Activated T-cell treated with anti-CD3 and anti-CD28 coated beads, Interleukin-2, amount 50 U/mL, for 72 hours (primary cell): ENCODE data around the gene ERGIC1. TPM values are rescaled to one million over a fixed set of nuclear protein-coding genes. Genes with fewer than 3 reads are reported as not detected.

Source experiments
- ATAC-seq, 2 donors: fragments of 150-1000 bp; cut with Tn5 transposase; replicated peaks in 1 of 2; 2 replicates each; pipeline ENCODE4 v1.10.0; 2021; ENCODE audit warnings: moderate library complexity in 2 of 2, mild to moderate bottlenecking in 1 of 2
- DNase-seq, 2 donors: peaks; one replicate each; pipeline ENCODE4 v3.0.0; 2021 to 2022; ENCODE audit warnings: mixed read lengths in 1 of 2
- H3K27ac Mint-ChIP-seq: one replicate; pipeline ENCODE4 v1.8.0; 2022; ENCODE audit warnings: mild to moderate bottlenecking, moderate library complexity, mixed read lengths
- H3K27me3 Mint-ChIP-seq: one replicate; pipeline ENCODE4 v1.8.0; 2022; ENCODE audit warnings: low read depth, mixed read lengths
- H3K36me3 Mint-ChIP-seq, 2 donors: one replicate each; pipeline ENCODE4 v1.8.0; 2022; ENCODE audit warnings: mixed read lengths in 2 of 2, mild to moderate bottlenecking in 1 of 2; ENCODE audit not compliant: insufficient read depth in 2 of 2
- H3K4me1 Mint-ChIP-seq: one replicate; pipeline ENCODE4 v1.8.0; 2022; ENCODE audit warnings: low read depth, mixed read lengths
- H3K4me3 Mint-ChIP-seq, 2 donors: one replicate each; pipeline ENCODE4 v1.8.0; 2022; ENCODE audit warnings: mild to moderate bottlenecking in 2 of 2, mixed read lengths in 2 of 2, moderate library complexity in 2 of 2
- H3K9me3 Mint-ChIP-seq, 2 donors: one replicate each; pipeline ENCODE4 v1.8.0; 2022; ENCODE audit warnings: mixed read lengths in 2 of 2
- total RNA-seq, 2 donors: library from RNA; stranded (reverse); gene quantifications; one replicate each; pipeline ENCODE4 v1.2.3, GENCODE V29; 2022

Gene ERGIC1
- total RNA-seq, 2 donors from 2014 or later = 66.3 to 69.3 TPM

- ATAC-seq (peak in 1 of 2 donors; percentile 58), DNase-seq (no peak)
- Mint-ChIP-seq H3K36me3 (peaks cover 0 to 1% of the 10 kb centered on the region in 2 donors), H3K4me1 (peaks cover 6% of the 10 kb centered on the region), H3K9me3 (no peaks in the 10 kb centered on the region), H3K4me3 (no peak overlapping the region), H3K27me3 (no peaks in the 10 kb centered on the region), H3K27ac (no peak overlapping the region)
Measured at GRCh38 chr5:172906436-172906835, 72.4 kb downstream of the ERGIC1 start.

DNA sequence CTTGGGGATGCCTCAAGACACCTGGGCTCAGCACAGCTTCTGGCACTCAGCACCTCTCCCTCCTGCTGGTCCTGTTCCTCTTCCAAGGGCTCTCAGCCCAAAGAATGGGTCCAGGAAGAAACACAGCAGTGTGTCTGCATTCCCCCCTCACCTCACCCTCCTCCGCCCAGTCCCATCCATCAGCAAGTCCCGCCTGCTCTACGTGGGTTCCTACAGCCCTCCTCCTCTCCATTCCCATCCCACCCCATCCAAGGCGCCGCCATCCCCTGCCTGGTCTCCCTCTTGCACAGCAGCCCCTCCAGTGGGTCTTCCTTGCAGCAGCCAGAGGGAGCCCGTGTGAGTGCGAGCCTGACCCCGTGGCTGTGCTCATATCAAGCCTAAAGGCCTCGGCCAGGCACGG, 72.8 kb downstream of the ERGIC1 start:
- H3K36me3 Mint-ChIP-seq = peaks cover 0 to 1% of the 10 kb centered on the region in 2 donors
- no peak overlapping the region for H3K4me3 Mint-ChIP-seq
- H3K9me3 Mint-ChIP-seq = no peaks in the 10 kb centered on the region
- no peak for DNase-seq
- no peak overlapping the region for H3K27ac Mint-ChIP-seq
- H3K4me1 Mint-ChIP-seq = peaks cover 6% of the 10 kb centered on the region
- no peak for ATAC-seq
- H3K27me3 Mint-ChIP-seq = no peaks in the 10 kb centered on the region

DNA sequence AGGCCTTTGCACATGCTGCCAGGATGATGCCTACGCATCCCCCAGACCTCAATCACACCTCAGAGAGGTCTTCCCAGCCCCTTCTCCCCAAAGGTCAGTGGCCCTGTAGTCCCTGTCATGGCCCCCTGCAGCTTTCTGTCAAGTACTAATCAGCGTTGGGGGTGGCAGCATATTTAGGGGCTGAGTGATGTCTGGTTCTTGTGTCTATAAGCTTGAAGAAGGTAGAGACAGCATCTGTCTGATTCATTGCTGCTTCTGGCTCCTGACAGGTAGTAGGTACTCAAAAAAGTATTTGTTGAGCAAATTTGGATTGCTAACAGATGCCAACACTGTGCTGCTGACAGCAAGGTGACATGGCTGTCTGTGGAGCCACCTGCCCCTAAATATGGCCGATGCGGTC, 73.6 kb downstream of the ERGIC1 start:
- H3K36me3 Mint-ChIP-seq = peaks cover 0 to 1% of the 10 kb centered on the region in 2 donors
- ATAC-seq (no peak), DNase-seq (no peak)
- H3K4me3 Mint-ChIP-seq = no peak overlapping the region
- peaks cover 6% of the 10 kb centered on the region for H3K4me1 Mint-ChIP-seq
- H3K27me3 Mint-ChIP-seq = no peaks in the 10 kb centered on the region
- no peak overlapping the region for H3K27ac Mint-ChIP-seq
- no peaks in the 10 kb centered on the region for H3K9me3 Mint-ChIP-seq

DNA sequence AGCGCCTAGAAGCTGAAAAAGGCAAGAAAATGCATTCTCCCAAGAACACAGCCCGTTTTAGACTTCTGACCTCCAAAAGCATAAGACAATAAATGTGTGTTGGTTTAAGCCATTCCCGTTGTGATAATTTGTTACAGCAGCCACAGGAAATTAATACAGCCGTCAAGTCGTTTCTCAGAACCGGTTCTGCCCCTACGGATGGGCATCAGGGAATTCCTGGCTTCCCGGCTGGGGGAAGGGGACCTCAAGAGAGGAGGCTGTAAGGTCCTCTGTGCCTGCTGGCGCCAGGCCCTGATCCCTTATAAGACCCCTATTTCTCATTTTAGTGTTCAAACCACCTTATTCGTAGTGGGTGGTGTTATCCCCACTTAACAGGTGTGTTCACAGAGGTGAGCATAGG, 74.6 kb downstream of the ERGIC1 start:
- no peak for ATAC-seq
- no peaks in the 10 kb centered on the region for H3K9me3 Mint-ChIP-seq

GRCh38 chr5:172909931-172910502, 76.0 kb downstream of the ERGIC1 start:
- H3K27me3 Mint-ChIP-seq = no peaks in the 10 kb centered on the region
- DNase-seq (no peak), ATAC-seq (no peak)
- H3K4me1 Mint-ChIP-seq = peaks cover 6% of the 10 kb centered on the region
- H3K9me3 Mint-ChIP-seq = no peaks in the 10 kb centered on the region
- no peak overlapping the region for H3K27ac Mint-ChIP-seq
- peaks cover 0 to 1% of the 10 kb centered on the region in 2 donors for H3K36me3 Mint-ChIP-seq
- H3K4me3 Mint-ChIP-seq = no peak overlapping the region

More for the DNA sequence above, 74.6 kb downstream of the ERGIC1 start:
- DNase-seq = no peak
- Mint-ChIP-seq H3K27me3 (no peaks in the 10 kb centered on the region), H3K4me3 (no peak overlapping the region), H3K27ac (no peak overlapping the region), H3K36me3 (peaks cover 0 to 1% of the 10 kb centered on the region in 2 donors), H3K4me1 (peaks cover 6% of the 10 kb centered on the region)

GRCh38 chr5:172910828-172911627, 77.0 kb downstream of the ERGIC1 start:
- H3K9me3 Mint-ChIP-seq = no peaks in the 10 kb centered on the region
- peaks cover 0 to 1% of the 10 kb centered on the region in 2 donors for H3K36me3 Mint-ChIP-seq
- peak; percentile 47 to 59 for ATAC-seq
- H3K27me3 Mint-ChIP-seq = no peaks in the 10 kb centered on the region
- H3K4me1 Mint-ChIP-seq = peaks cover 6% of the 10 kb centered on the region
- no peak overlapping the region for H3K27ac Mint-ChIP-seq
- DNase-seq = peak; percentile 30 to 37
- no peak overlapping the region for H3K4me3 Mint-ChIP-seq

- H3K9me3 Mint-ChIP-seq = no peaks in the 10 kb centered on the region
- no peak overlapping the region for H3K27ac Mint-ChIP-seq
Measured at GRCh38 chr5:172911628-172911880, 77.5 kb downstream of the ERGIC1 start.

DNA sequence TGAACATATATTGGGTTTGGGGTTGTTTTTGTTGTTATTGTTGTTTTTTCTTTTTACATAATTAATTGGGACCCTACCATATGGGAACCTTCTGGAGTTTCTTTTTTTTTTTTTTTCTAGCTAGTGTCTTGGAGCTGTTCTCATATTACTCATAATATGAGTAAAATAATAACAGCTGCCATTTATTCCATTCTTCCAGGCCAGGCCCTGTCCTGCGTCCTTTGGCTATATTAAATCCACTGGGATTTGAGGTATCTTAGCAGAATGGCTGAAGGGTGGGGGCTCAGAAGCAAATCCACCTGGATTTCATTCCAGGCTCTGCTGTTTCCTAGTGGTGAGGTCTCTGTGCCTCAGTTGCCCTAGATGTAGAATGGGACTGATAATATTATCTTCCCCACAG, 77.9 kb downstream of the ERGIC1 start:
- Mint-ChIP-seq H3K4me1 (peaks cover under 1% of the 10 kb centered on the region), H3K9me3 (no peaks in the 10 kb centered on the region), H3K27ac (no peak overlapping the region), H3K27me3 (no peaks in the 10 kb centered on the region), H3K4me3 (no peak overlapping the region), H3K36me3 (peaks cover 0 to 2% of the 10 kb centered on the region in 2 donors)
- DNase-seq = no peak
- no peak for ATAC-seq

More at GRCh38 chr5:172911628-172911880, 77.5 kb downstream of the ERGIC1 start:
- no peak for ATAC-seq
- H3K27me3 Mint-ChIP-seq = no peaks in the 10 kb centered on the region
- DNase-seq = no peak
- no peak overlapping the region for H3K4me3 Mint-ChIP-seq
- H3K36me3 Mint-ChIP-seq = peaks cover 0 to 2% of the 10 kb centered on the region in 2 donors
- peaks cover under 1% of the 10 kb centered on the region for H3K4me1 Mint-ChIP-seq

DNA sequence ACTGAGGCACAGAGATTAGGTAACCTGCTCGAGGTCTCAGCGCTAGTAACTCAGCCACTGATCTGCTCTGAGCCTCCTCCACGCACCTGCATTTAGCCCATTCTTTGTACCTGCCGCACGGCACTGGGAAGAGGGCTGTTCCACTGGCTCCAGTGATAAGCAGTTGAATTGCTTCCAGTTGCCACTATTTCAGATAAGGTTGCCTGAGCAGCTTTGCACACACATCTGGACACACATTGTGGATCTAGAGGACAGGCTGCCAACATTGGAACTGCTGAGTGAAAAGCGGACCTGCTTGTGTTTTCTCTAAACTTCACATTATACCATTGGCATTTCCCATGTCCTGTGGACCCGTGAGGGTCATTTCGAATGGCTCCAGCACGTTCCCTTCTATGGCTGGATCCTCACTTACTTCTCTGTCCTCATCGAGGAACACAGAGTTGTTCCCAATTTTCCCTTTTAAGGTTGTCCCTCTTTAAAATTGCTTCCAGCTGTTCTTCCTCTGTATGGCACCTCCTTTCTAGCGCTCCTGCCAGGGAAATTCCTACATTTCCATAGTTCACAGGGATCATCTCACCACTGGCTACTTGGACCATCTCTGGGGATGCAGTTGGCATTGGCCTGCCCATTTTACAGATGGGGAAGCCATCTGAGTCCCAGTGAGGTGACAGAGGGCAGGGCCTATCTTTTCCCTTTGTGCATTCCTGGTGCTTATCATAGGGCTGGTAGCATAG, 79.2 kb downstream of the ERGIC1 start:
- Mint-ChIP-seq H3K27ac (no peak overlapping the region), H3K27me3 (no peaks in the 10 kb centered on the region), H3K36me3 (peaks cover 0 to 2% of the 10 kb centered on the region in 2 donors), H3K4me1 (peaks cover 4% of the 10 kb centered on the region), H3K4me3 (no peak overlapping the region), H3K9me3 (no peaks in the 10 kb centered on the region)
- ATAC-seq (no peak), DNase-seq (no peak)

DNA sequence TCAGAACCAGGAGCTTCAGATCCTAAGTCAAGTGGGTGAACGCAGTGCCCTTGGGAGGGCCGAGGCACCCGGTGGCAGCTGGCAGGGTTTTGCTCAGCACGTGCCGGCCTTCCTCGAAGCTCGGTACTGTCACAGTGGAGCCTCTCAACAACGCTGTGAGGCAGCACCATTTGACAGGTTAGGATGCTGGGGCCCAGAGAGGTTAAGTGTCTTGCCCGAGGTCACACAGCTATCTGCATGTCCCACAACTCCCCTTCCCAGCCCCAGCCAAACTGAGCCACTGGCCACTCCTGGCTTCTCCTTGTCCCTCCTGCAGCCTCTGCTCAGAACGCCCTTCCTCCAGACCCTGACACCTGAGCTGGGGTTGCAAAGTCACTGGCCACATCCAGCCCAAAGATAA, 81.5 kb downstream of the ERGIC1 start:
- DNase-seq (no peak), ATAC-seq (no peak)
- Mint-ChIP-seq H3K4me3 (no peak overlapping the region), H3K4me1 (peaks cover 9% of the 10 kb centered on the region), H3K9me3 (no peaks in the 10 kb centered on the region), H3K27ac (no peak overlapping the region), H3K27me3 (no peaks in the 10 kb centered on the region), H3K36me3 (peaks cover 0 to 1% of the 10 kb centered on the region in 2 donors)

GRCh38 chr5:172918421-172919371, 84.6 kb downstream of the ERGIC1 start:
- DNase-seq = peak in 1 of 2 donors; percentile 4

GRCh38 chr5:172919525-172920446, 85.7 kb downstream of the ERGIC1 start:
- Mint-ChIP-seq H3K4me3 (no peak overlapping the region), H3K36me3 (peaks cover 0 to 1% of the 10 kb centered on the region in 2 donors), H3K4me1 (peaks cover 9% of the 10 kb centered on the region), H3K27ac (no peak overlapping the region), H3K9me3 (no peaks in the 10 kb centered on the region), H3K27me3 (no peaks in the 10 kb centered on the region)
- ATAC-seq = no peak
- DNase-seq = no peak

More at GRCh38 chr5:172918421-172919371, 84.6 kb downstream of the ERGIC1 start:
- Mint-ChIP-seq H3K36me3 (peaks cover 0 to 1% of the 10 kb centered on the region in 2 donors), H3K27me3 (no peaks in the 10 kb centered on the region), H3K4me3 (peak overlapping the region; percentile 38 to 39), H3K4me1 (peaks cover 9% of the 10 kb centered on the region), H3K9me3 (no peaks in the 10 kb centered on the region), H3K27ac (peak overlapping the region; percentile 45)
- ATAC-seq = peak; percentile 49 to 61
